Common myeloid progenitor, CD34-positive (primary cell): Measurements from ENCODE around the gene ZNF775.
A peak's percentile ranks its signal among the peaks of the same experiment; 100 is the strongest.

Experiments used
- CTCF ChIA-PET: fragments of 350-600 bp; sonication (Branson Sonifier 250); formaldehyde crosslinking; loops from one replicate; lab custom pipeline; 2021; ENCODE audit warnings: antibody characterized with exemption; lab: Charles Lee
- POLR2A ChIA-PET: fragments of 350-600 bp; sonication (Branson Sonifier 250); formaldehyde crosslinking; loops from one replicate; lab custom pipeline; 2021; ENCODE audit warnings: antibody characterized with exemption; lab: Charles Lee
- DNase-seq, 3 donors: peaks; one replicate each; pipeline versions ENCODE4 v3.0.0 to v3.0.0-alpha.2; 2013
- H3K27ac ChIP-seq, 2 experiments: 1 replicate in 1 of 2; 2 replicates in 1 of 2; pipeline ENCODE4 v1.7.0; 2013; ENCODE audit warnings: inconsistent platforms in 2 of 2, low read length in 2 of 2, mild to moderate bottlenecking in 2 of 2, low read depth in 1 of 2, moderate library complexity in 1 of 2; ENCODE audit not compliant: severe bottlenecking in 2 of 2, insufficient read depth in 1 of 2, poor library complexity in 1 of 2
- H3K27me3 ChIP-seq, 5 experiments: replicated peaks in 2 of 5; 1 replicate in 3 of 5; 2 replicates in 2 of 5; pipeline versions ENCODE4 v1.6.1 to v1.7.0; 2013; ENCODE audit warnings: low read length in 4 of 5, mild to moderate bottlenecking in 2 of 5, moderate library complexity in 2 of 5, inconsistent platforms in 1 of 5; ENCODE audit not compliant: insufficient read depth in 5 of 5, control insufficient read depth in 4 of 5
- H3K36me3 ChIP-seq, 4 experiments: 1 replicate in 2 of 4; 2 replicates in 2 of 4; pipeline versions ENCODE4 v1.6.1 to v1.7.0; 2013; ENCODE audit warnings: low read length in 3 of 4, control low read depth in 1 of 4, mild to moderate bottlenecking in 1 of 4; ENCODE audit not compliant: control insufficient read depth in 4 of 4, insufficient read depth in 4 of 4
- H3K4me1 ChIP-seq, 4 experiments: 1 replicate in 3 of 4; 2 replicates in 1 of 4; pipeline versions ENCODE4 v1.6.1 to v1.7.1; 2013; ENCODE audit warnings: low read length in 3 of 4, mild to moderate bottlenecking in 3 of 4, control low read depth in 1 of 4, inconsistent platforms in 1 of 4, moderate library complexity in 1 of 4; ENCODE audit not compliant: control insufficient read depth in 4 of 4, insufficient read depth in 4 of 4; ENCODE audit errors: control extremely low read depth in 1 of 4
- H3K4me3 ChIP-seq, 7 experiments: 1 replicate in 4 of 7; 2 replicates in 3 of 7; pipeline versions ENCODE4 v1.5.1 to v1.7.0; 2013; ENCODE audit warnings: mild to moderate bottlenecking in 7 of 7, low read length in 6 of 7, moderate library complexity in 6 of 7, inconsistent platforms in 2 of 7, low read depth in 2 of 7, control low read depth in 1 of 7; ENCODE audit not compliant: insufficient read depth in 4 of 7, control insufficient read depth in 1 of 7; ENCODE audit errors: extremely low read depth in 1 of 7
- H3K9me3 ChIP-seq, 5 experiments: 1 replicate in 4 of 5; 2 replicates in 1 of 5; pipeline versions ENCODE4 v1.6.1 to v1.7.1; 2013; ENCODE audit warnings: low read length in 4 of 5, mild to moderate bottlenecking in 2 of 5, inconsistent platforms in 1 of 5, low read depth in 1 of 5, moderate library complexity in 1 of 5; ENCODE audit not compliant: control insufficient read depth in 4 of 5, insufficient read depth in 2 of 5; ENCODE audit errors: control extremely low read depth in 1 of 5
- WGBS: methylation state at CpG from one replicate; pipeline ENCODE4 v1.1.5; 2013; ENCODE audit not compliant: insufficient coverage; 5-methylcytosine and 5-hydroxymethylcytosine counted together

ZNF775 gene

GRCh38 chr7:150375662-150376521 is 3.2 kb upstream of the ZNF775 start:
- H3K4me1 ChIP-seq, result peaks cover 15 to 62% (median 45%) of the 10 kb centered on the region in 4 experiments
- H3K36me3 ChIP-seq, result peaks cover 5 to 43% (median 31%) of the 10 kb centered on the region in 4 experiments
- no peak overlapping the region for H3K27ac ChIP-seq
- no peaks in the 10 kb centered on the region for H3K27me3 ChIP-seq
- no peak overlapping the region for H3K4me3 ChIP-seq
- ChIA-PET POLR2A (no interaction called here), CTCF (interaction anchor here (1.0 to 4.2 kb wide), 4 partner anchors 19 to 38 kb away, joined by 3 to 27 read pairs (median 9); a partner anchor contains a TSS)
- no peaks in the 10 kb centered on the region for H3K9me3 ChIP-seq
- DNase-seq, result no peak
- WGBS, result 97% methylated on average over 7 of the region's 10 CpGs

- H3K9me3 ChIP-seq, result no peaks in the 10 kb centered on the region
- ChIA-PET POLR2A (interaction anchor here (1.3 kb wide), 1 partner anchor 21 kb away, joined by 4 read pairs; no protein-coding TSS in a partner anchor), CTCF (interaction anchor here (2.6 kb wide), 1 partner anchor 30 kb away, joined by 14 read pairs; a partner anchor contains a TSS)
- peak overlapping the region in 1 of 2 experiments; percentile 27 for H3K27ac ChIP-seq
- peaks cover 15 to 65% (median 41%) of the 10 kb centered on the region in 4 experiments for H3K4me1 ChIP-seq
- peaks cover 5 to 36% (median 26%) of the 10 kb centered on the region in 4 experiments for H3K36me3 ChIP-seq
- H3K27me3 ChIP-seq, result no peaks in the 10 kb centered on the region
- no peak for DNase-seq
- 100% methylated on average over 6 of the region's 6 CpGs for WGBS
- H3K4me3 ChIP-seq, result no peak overlapping the region
Observed at GRCh38 chr7:150376560-150376959, 2.6 kb upstream of the ZNF775 start.

DNA sequence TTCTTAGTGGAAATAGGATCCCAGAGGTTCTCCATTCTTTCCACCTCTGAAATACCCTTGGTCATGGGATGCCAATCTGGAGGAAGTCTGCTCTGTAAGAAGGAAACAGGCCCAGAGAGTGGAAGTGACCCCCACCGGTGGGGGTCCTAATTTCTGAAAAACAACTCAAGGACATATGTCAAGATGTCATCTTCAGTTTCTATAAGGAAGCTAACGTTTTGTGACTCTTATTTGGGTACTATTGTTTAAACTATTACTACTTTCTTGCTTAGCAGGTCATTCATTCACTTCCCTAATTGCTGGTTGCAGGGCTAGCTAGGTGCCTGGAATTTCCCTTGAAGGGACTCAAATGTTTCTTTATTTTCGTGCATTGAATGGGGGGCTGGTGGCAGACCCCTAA is 1.9 kb upstream of the ZNF775 start:
- WGBS, result 43% methylated on average over 2 of the region's 3 CpGs
- H3K4me3 ChIP-seq, result no peak overlapping the region
- peaks cover 5 to 30% (median 21%) of the 10 kb centered on the region in 4 experiments for H3K36me3 ChIP-seq
- ChIA-PET CTCF (interaction anchor here (0.6 to 2.6 kb wide), 7 partner anchors 7 to 263 kb away, joined by 3 to 16 read pairs (median 3); partner anchors contain the start of genes ACTR3C and LRRC61), POLR2A (interaction anchor here (1.3 to 2.3 kb wide), 2 partner anchors 8 to 22 kb away, joined by 4 to 13 read pairs; partner anchors contain the start of gene REPIN1)
- DNase-seq, result peak in 2 of 3 donors; percentile 46 to 51
- peaks cover 15 to 65% (median 41%) of the 10 kb centered on the region in 4 experiments for H3K4me1 ChIP-seq
- H3K27me3 ChIP-seq, result no peaks in the 10 kb centered on the region
- H3K27ac ChIP-seq, result peak overlapping the region in 1 of 2 experiments; percentile 27
- no peaks in the 10 kb centered on the region for H3K9me3 ChIP-seq

DNA sequence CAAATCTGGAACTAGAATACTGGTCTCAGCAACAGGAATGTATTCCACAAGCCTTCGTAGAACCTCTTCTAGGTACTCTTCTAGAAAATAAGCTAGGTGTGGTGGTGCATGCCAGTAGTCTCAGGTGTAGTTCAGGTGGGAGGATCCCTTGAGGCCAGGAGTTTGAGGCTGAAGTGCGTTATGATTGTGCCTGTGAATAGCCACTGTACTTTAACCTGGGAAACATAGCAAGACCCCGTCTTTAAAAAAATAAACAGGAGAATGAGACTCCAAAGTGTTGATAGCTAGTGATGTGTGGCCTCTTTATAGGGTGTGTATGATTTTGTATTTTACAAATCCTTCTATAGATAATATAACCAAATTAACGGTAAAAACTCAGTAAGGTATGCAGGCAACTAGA is 1.5 kb upstream of the ZNF775 start:
- H3K4me3 ChIP-seq, result peak overlapping the region in 1 of 7 experiments; percentile 90
- H3K27me3 ChIP-seq, result no peaks in the 10 kb centered on the region
- H3K27ac ChIP-seq, result peak overlapping the region in 1 of 2 experiments; percentile 90
- peaks cover 15 to 60% (median 40%) of the 10 kb centered on the region in 4 experiments for H3K4me1 ChIP-seq
- POLR2A ChIA-PET, result interaction anchor here (1.3 to 2.3 kb wide), 3 partner anchors 9 to 22 kb away, joined by 4 to 13 read pairs (median 12); partner anchors contain the start of gene REPIN1
- DNase-seq, result no peak
- CTCF ChIA-PET, result interaction anchor here (0.6 to 2.6 kb wide), 13 partner anchors 8 to 262 kb away, joined by 3 to 16 read pairs (median 3); partner anchors contain the start of genes ACTR3C, LRRC61 and REPIN1
- peaks cover 4 to 27% (median 17%) of the 10 kb centered on the region in 4 experiments for H3K36me3 ChIP-seq
- WGBS, result 84% methylated on average over 2 of the region's 4 CpGs
- H3K9me3 ChIP-seq, result no peaks in the 10 kb centered on the region

GRCh38 chr7:150378115-150378852 is 846 bp upstream of the ZNF775 start:
- H3K4me1 ChIP-seq, result peaks cover 13 to 54% (median 34%) of the 10 kb centered on the region in 4 experiments
- CTCF ChIA-PET, result interaction anchor here (0.9 to 2.6 kb wide), 10 partner anchors 9 to 57 kb away, joined by 3 to 16 read pairs (median 6); partner anchors contain the start of gene REPIN1
- H3K27ac ChIP-seq, result peak overlapping the region; percentile 50 to 90
- POLR2A ChIA-PET, result interaction anchor here (0.6 to 2.3 kb wide), 4 partner anchors 9 to 23 kb away, joined by 3 to 13 read pairs (median 8); partner anchors contain the start of gene REPIN1
- H3K4me3 ChIP-seq, result peak overlapping the region; percentile 60 to 90 (median 80)
- peak; percentile 72 to 84 (median 73) for DNase-seq
- WGBS, result under 1% methylated on average over 18 of the region's 32 CpGs
- H3K27me3 ChIP-seq, result no peaks in the 10 kb centered on the region
- H3K36me3 ChIP-seq, result peaks cover 2 to 20% (median 12%) of the 10 kb centered on the region in 4 experiments
- H3K9me3 ChIP-seq, result no peaks in the 10 kb centered on the region
